Large intestine (tissue), 3 donors: ENCODE measurements around the gene PCGF3. TPM values are rescaled to one million over a fixed set of nuclear protein-coding genes. Genes with fewer than 3 reads are reported as not detected.
"Not testable (repeated sequence)": the region's sequence is repeated elsewhere in the genome, so short reads cannot be mapped to it uniquely, and the experiment has no call there.

Experiments
- DNase-seq, 2 donors: peaks; one replicate each; pipeline versions ENCODE4 v3.0.0 to v3.0.0-alpha.2; 2013
- H3K27ac ChIP-seq: one replicate; pipeline ENCODE4 v1.5.1; 2013; ENCODE audit warnings: low read length
- H3K27me3 ChIP-seq: 2 replicates; pipeline ENCODE4 v1.6.1; 2013; ENCODE audit warnings: low read length; ENCODE audit not compliant: control insufficient read depth, insufficient read depth
- H3K36me3 ChIP-seq: 2 replicates; pipeline ENCODE4 v1.6.1; 2013; ENCODE audit warnings: low read length; ENCODE audit not compliant: control insufficient read depth, insufficient read depth
- H3K4me1 ChIP-seq: one replicate; pipeline ENCODE4 v1.6.1; 2013; ENCODE audit warnings: low read length; ENCODE audit not compliant: control insufficient read depth, insufficient read depth
- H3K4me3 ChIP-seq: one replicate; pipeline ENCODE4 v1.5.1; 2013; ENCODE audit warnings: low read length
- H3K9me3 ChIP-seq: one replicate; pipeline ENCODE4 v1.6.1; 2013; ENCODE audit warnings: mild to moderate bottlenecking, low read depth, low read length, moderate library complexity; ENCODE audit not compliant: control insufficient read depth
- WGBS: methylation state at CpG from one replicate; pipeline ENCODE4 v1.1.5; 2013; ENCODE audit warnings: low lambda C conversion rate; ENCODE audit not compliant: insufficient coverage; 5-methylcytosine and 5-hydroxymethylcytosine counted together
- polyA plus RNA-seq: library from polyadenylated mRNA; unstranded; fragments of 120-200 nt; gene quantifications from one replicate; pipeline ENCODE4 v1.2.1, GENCODE V29; 2013

Gene PCGF3
- polyA plus RNA-seq, 1 donor, result 78.0 TPM

GRCh38 chr4:801436-802124 lies 95.9 kb downstream of the PCGF3 start:
- no peak for DNase-seq
- Histone ChIP-seq H3K4me1 (peaks cover 4% of the 10 kb centered on the region), H3K4me3 (no peak overlapping the region), H3K36me3 (no peaks in the 10 kb centered on the region), H3K9me3 (peaks cover 10% of the 10 kb centered on the region), H3K27ac (no peak overlapping the region), H3K27me3 (peaks cover 4% of the 10 kb centered on the region)
- no CpG with 5 or more reads among the region's 13 CpGs for WGBS

- peaks cover 11% of the 10 kb centered on the region for H3K9me3 ChIP-seq
- WGBS, result 89% methylated on average over 3 of the region's 13 CpGs
- H3K36me3 ChIP-seq, result no peaks in the 10 kb centered on the region
- H3K4me3 ChIP-seq, result no peak overlapping the region
- peaks cover 3% of the 10 kb centered on the region for H3K4me1 ChIP-seq
- DNase-seq, result no peak
- no peaks in the 10 kb centered on the region for H3K27me3 ChIP-seq
- no peak overlapping the region for H3K27ac ChIP-seq
These were observed 98.3 kb downstream of the PCGF3 start for GRCh38 chr4:803884-804283.

- peaks cover 12% of the 10 kb centered on the region for H3K9me3 ChIP-seq
- H3K36me3 ChIP-seq, result no peaks in the 10 kb centered on the region
- DNase-seq, result no peak
- H3K27ac ChIP-seq, result no peak overlapping the region
- H3K4me1 ChIP-seq, result no peaks in the 10 kb centered on the region
- 90% methylated on average over 2 of the region's 44 CpGs for WGBS
- no peaks in the 10 kb centered on the region for H3K27me3 ChIP-seq
- no peak overlapping the region for H3K4me3 ChIP-seq
These were observed 99.2 kb downstream of the PCGF3 start for GRCh38 chr4:804804-805203.

GRCh38 chr4:806979-807378 lies 101.3 kb downstream of the PCGF3 start:
- not testable (repeated sequence) for H3K27ac ChIP-seq, H3K27me3 ChIP-seq, H3K4me1 ChIP-seq, H3K36me3 ChIP-seq, H3K4me3 ChIP-seq, DNase-seq
- peaks cover 12% of the 10 kb centered on the region for H3K9me3 ChIP-seq
- 100% methylated on average over 1 of the region's 4 CpGs for whole genome bisulfite sequencing

- DNase-seq, result no peak
- no CpG with 5 or more reads among the region's 5 CpGs for WGBS
- H3K4me1 ChIP-seq, result no peaks in the 10 kb centered on the region
- H3K27me3 ChIP-seq, result no peaks in the 10 kb centered on the region
- H3K36me3 ChIP-seq, result no peaks in the 10 kb centered on the region
- H3K9me3 ChIP-seq, result peaks cover 12% of the 10 kb centered on the region
- H3K27ac ChIP-seq, result no peak overlapping the region
- no peak overlapping the region for H3K4me3 ChIP-seq
These were observed 102.2 kb downstream of the PCGF3 start for GRCh38 chr4:807792-808191.

- DNase-seq, result no peak
- H3K4me3 ChIP-seq, result no peak overlapping the region
- H3K4me1 ChIP-seq, result no peaks in the 10 kb centered on the region
- no peak overlapping the region for H3K27ac ChIP-seq
- no peaks in the 10 kb centered on the region for H3K27me3 ChIP-seq
- 90% methylated on average over 2 of the region's 30 CpGs for WGBS
- H3K9me3 ChIP-seq, result peaks cover 12% of the 10 kb centered on the region
- H3K36me3 ChIP-seq, result no peaks in the 10 kb centered on the region
These were observed 103.4 kb downstream of the PCGF3 start for GRCh38 chr4:808860-809570.

- no CpG with 5 or more reads among the region's 10 CpGs for WGBS
- Histone ChIP-seq H3K9me3 (peaks cover 1% of the 10 kb centered on the region), H3K4me1 (peaks cover 7% of the 10 kb centered on the region), H3K4me3 (no peak overlapping the region), H3K27ac (no peak overlapping the region), H3K36me3 (no peaks in the 10 kb centered on the region), H3K27me3 (no peaks in the 10 kb centered on the region)
- DNase-seq, result no peak
These were observed 108.3 kb downstream of the PCGF3 start for GRCh38 chr4:813900-814299.

- Histone ChIP-seq H3K27me3 (peaks cover 2% of the 10 kb centered on the region), H3K36me3 (no peaks in the 10 kb centered on the region), H3K4me1 (peaks cover 7% of the 10 kb centered on the region), H3K4me3 (no peak overlapping the region), H3K27ac (no peak overlapping the region), H3K9me3 (no peaks in the 10 kb centered on the region)
- WGBS, result no CpG with 5 or more reads among the region's 14 CpGs
- no peak for DNase-seq
These were observed 108.7 kb downstream of the PCGF3 start for GRCh38 chr4:814312-814850.

GRCh38 chr4:815464-816146 lies 110.0 kb downstream of the PCGF3 start:
- peak; percentile 59 to 82 for DNase-seq

GRCh38 chr4:818106-818921 lies 112.7 kb downstream of the PCGF3 start:
- peaks cover 20% of the 10 kb centered on the region for H3K27me3 ChIP-seq
- peaks cover 7% of the 10 kb centered on the region for H3K4me1 ChIP-seq
- WGBS, result no CpG with 5 or more reads among the region's 42 CpGs
- no peak overlapping the region for H3K4me3 ChIP-seq
- H3K9me3 ChIP-seq, result peaks cover 3% of the 10 kb centered on the region
- H3K36me3 ChIP-seq, result no peaks in the 10 kb centered on the region
- no peak for DNase-seq
- no peak overlapping the region for H3K27ac ChIP-seq

More at GRCh38 chr4:815464-816146, 110.0 kb downstream of the PCGF3 start:
- Histone ChIP-seq H3K27ac (no peak overlapping the region), H3K9me3 (peaks cover 3% of the 10 kb centered on the region), H3K36me3 (no peaks in the 10 kb centered on the region), H3K4me1 (peaks cover 7% of the 10 kb centered on the region), H3K27me3 (peaks cover 5% of the 10 kb centered on the region), H3K4me3 (no peak overlapping the region)
- 0% methylated on average over 2 of the region's 11 CpGs for WGBS
